ENCODE measurements around the gene ABCG4.
"Not testable (repeated sequence)": the region's sequence is repeated elsewhere in the genome, so short reads cannot be mapped to it uniquely, and the experiment has no call there.

ABCG4 gene

GRCh38 chr11:119154178-119154577, 5.3 kb downstream of the ABCG4 start:
- no peak for DNase-seq (ENCODE audit: low read depth)

GRCh38 chr11:119155733-119156492, 7.1 kb downstream of the ABCG4 start:
- DNase-seq (ENCODE audit: low read depth) = peak; percentile 37

GRCh38 chr11:119156496-119156895, 7.6 kb downstream of the ABCG4 start:
- no peak for DNase-seq (ENCODE audit: low read depth)

- no peak for DNase-seq (ENCODE audit: low read depth)
Measured at GRCh38 chr11:119157063-119157462, 8.2 kb downstream of the ABCG4 start.

GRCh38 chr11:119158467-119158866, 9.6 kb downstream of the ABCG4 start:
- DNase-seq (ENCODE audit: low read depth) = no peak

GRCh38 chr11:119160151-119160550, 11.3 kb downstream of the ABCG4 start:
- DNase-seq (ENCODE audit: low read depth) = no peak

GRCh38 chr11:119161871-119162270, 13.0 kb downstream of the ABCG4 start:
- DNase-seq (ENCODE audit: low read depth) = no peak

- peak; percentile 75 for DNase-seq (ENCODE audit: low read depth)
Measured at GRCh38 chr11:119166368-119167076, 17.7 kb downstream of the ABCG4 start.

GRCh38 chr11:119167077-119167458, 18.2 kb downstream of the ABCG4 start:
- not testable (repeated sequence) for DNase-seq (ENCODE audit: low read depth)

- DNase-seq (ENCODE audit: low read depth) = no peak
Measured at GRCh38 chr11:119167933-119168332, 19.1 kb downstream of the ABCG4 start.

GRCh38 chr11:119168471-119169281, 19.8 kb downstream of the ABCG4 start, which contains the start of gene NLRX1:
NLRX1 (plus strand) TSS chr11:119168725; CDS start chr11:119171404, 2,679 bp downstream.
- DNase-seq (ENCODE audit: low read depth) = peak; percentile 86

- peak; percentile 65 for DNase-seq (ENCODE audit: low read depth)
Measured at GRCh38 chr11:119169282-119169719, 20.4 kb downstream of the ABCG4 start.

- peak; percentile 36 for DNase-seq (ENCODE audit: low read depth)
Measured at GRCh38 chr11:119172513-119172912, 23.7 kb downstream of the ABCG4 start.

- DNase-seq (ENCODE audit: low read depth) = no peak
Measured at GRCh38 chr11:119173453-119173852, 24.6 kb downstream of the ABCG4 start.

- peak; percentile 48 for DNase-seq (ENCODE audit: low read depth)
Measured at GRCh38 chr11:119175493-119176077, 26.7 kb downstream of the ABCG4 start.

- peak; percentile 48 for DNase-seq (ENCODE audit: low read depth)
Measured at GRCh38 chr11:119178166-119178680, 29.4 kb downstream of the ABCG4 start.

GRCh38 chr11:119179342-119179741, 30.5 kb downstream of the ABCG4 start:
- no peak for DNase-seq (ENCODE audit: low read depth)

GRCh38 chr11:119179983-119180382, 31.1 kb downstream of the ABCG4 start:
- no peak for DNase-seq (ENCODE audit: low read depth)

GRCh38 chr11:119180729-119181676, 32.2 kb downstream of the ABCG4 start:
- DNase-seq (ENCODE audit: low read depth) = no peak

- no peak for DNase-seq (ENCODE audit: low read depth)
Measured at GRCh38 chr11:119181677-119182412, 33.0 kb downstream of the ABCG4 start.
